GM18498 (cell line): ENCODE results near the gene CBR3.
"Not testable (repeated sequence)": the region's sequence is repeated elsewhere in the genome, so short reads cannot be mapped to it uniquely, and the experiment has no call there.

ENCODE experiments used
- ATAC-seq: cut with Tn5 transposase; IDR thresholded peaks from one replicate; pipeline ENCODE4 v1.9.1; 2021; ENCODE audit warnings: mild to moderate bottlenecking, moderate library complexity; ENCODE audit not compliant: unreplicated experiment

The CBR3 gene

DNA sequence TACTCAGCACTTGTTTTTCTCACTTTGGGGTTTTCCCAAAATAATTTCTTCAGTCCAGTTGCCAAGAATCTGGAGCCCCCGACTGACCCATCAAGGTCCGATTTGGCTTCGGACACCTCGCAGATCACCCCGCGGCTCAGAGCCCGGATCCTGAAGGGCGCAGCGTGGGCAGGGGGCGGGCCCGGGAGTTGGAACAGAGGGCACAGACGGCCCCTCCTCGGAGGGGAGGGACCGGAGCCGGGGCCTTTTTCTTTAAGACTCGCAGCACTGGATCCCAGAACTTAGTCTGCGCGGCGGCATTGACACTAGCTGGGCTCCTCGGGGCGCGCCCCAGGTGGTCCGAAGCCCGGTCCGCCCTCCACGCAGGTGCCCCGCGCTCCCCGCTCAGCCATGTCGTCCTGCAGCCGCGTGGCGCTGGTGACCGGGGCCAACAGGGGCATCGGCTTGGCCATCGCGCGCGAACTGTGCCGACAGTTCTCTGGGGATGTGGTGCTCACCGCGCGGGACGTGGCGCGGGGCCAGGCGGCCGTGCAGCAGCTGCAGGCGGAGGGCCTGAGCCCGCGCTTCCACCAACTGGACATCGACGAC lies at the start of gene CBR3:
Gene CBR3 (plus strand): TSS at position 277 of the 588 bp plus-strand sequence. CDS start 114 bp downstream, at position 391.
- no peak for ATAC-seq

GRCh38 chr21:36087362-36088138 lies 47.3 kb upstream of the CBR3 start:
- ATAC-seq, result no peak

DNA sequence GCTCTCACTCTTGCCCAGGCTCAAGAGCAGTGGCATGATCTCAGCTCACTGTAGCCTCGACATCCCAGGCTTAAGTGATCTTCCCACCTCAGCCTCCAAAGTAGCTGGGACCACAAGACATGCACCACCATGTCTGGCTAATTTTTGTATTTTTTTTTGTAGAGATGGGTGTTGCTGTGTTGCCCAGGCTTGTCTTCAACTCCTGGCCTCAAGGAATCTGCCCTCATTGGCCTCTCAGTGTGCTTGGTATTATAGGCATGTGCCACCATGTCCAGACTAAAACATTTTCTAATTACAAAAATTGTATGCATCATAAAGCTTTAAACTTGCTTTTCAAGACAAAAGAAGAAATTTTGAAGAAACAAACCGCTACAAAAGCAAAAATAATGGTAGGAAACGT lies 44.9 kb upstream of the CBR3 start:
- ATAC-seq, result no peak

GRCh38 chr21:36092681-36093080 lies 42.2 kb upstream of the CBR3 start:
- no peak for ATAC-seq

DNA sequence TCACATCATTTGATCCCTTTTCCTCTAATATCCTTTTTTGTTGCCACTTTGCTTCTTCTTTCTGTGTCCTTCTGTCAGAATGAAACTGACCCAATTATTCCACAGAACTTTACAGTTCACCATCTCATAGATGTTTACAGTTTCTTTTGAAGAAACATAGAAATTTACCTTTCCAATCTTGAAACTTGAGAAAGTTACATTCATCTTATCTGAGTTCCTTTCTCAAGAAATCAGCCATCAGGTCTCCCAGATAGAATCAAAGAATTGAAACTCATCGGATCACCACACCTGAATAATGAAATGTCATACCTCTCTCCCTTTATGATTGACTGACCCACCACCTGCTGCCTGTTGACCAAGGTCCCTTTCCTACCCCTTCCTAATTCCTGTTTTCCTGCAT lies 41.4 kb upstream of the CBR3 start:
- no peak for ATAC-seq

- ATAC-seq, result no peak
Measured at GRCh38 chr21:36096398-36097290, 38.2 kb upstream of the CBR3 start.

GRCh38 chr21:36097427-36098181 lies 37.3 kb upstream of the CBR3 start:
- ATAC-seq, result no peak

DNA sequence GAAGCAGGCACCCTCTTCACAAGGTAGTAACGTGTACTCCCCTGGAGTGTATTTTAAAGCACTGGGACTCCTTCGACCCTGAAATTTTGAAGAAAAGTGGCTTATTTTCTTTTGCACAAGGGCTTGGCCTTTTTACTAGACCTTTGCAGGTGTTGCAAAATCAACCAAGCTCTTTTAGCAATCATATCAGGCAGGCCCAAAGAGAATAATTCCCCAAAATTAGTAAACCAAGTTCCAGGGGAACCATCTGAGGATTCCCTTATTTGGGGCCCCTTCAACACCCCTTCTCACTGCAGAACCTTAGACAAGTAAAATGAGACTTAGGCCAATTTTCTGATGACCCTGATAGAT lies 36.7 kb upstream of the CBR3 start:
- no peak for ATAC-seq

DNA sequence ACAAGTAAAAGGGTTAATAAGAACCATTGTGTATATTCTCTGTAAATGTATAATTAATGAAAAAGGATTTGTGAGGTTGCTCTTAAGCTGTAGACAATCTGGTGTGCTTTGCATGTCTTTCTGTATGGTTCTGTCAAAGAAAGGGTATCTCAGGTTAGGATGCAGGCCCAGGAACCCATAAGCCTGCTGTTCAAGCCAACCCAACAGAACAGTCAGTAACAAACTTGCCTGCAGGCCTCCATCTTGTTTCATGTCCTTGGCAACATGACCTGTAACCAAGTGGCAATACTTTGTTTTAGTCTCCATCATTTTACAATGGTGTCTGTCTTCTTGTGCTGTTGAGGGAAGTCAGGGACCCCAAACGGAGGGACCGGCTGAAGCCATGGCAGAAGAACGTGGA lies 35.9 kb upstream of the CBR3 start:
- ATAC-seq, result no peak

DNA sequence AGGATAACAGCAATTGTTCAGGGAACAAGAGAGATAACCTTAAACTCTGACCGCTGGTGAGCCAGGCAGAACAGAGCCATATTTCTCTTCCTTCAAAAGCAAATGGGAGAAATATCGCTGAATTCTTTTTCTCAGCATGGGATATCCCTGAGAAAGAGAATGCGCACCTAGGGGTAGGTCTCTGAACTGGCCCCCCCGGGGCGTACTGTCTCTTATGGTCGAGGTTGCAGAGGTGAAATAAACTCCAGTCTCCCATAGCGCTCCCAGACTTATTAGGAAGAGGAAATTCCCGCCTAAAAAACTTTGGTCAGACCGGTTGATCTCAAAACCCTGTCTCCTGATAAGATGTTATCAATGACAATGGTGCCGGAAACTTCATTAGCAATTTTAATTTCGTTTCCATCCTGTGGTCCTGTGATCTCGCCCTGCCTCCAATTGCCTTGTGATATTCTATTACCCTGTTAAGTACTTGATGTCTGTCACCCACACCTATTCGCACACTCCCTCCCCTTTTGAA lies 35.1 kb upstream of the CBR3 start:
- not testable (repeated sequence) for ATAC-seq

GRCh38 chr21:36100971-36101641 lies 33.8 kb upstream of the CBR3 start:
- no peak for ATAC-seq

- no peak for ATAC-seq
Measured at GRCh38 chr21:36103434-36103833, 31.4 kb upstream of the CBR3 start.

DNA sequence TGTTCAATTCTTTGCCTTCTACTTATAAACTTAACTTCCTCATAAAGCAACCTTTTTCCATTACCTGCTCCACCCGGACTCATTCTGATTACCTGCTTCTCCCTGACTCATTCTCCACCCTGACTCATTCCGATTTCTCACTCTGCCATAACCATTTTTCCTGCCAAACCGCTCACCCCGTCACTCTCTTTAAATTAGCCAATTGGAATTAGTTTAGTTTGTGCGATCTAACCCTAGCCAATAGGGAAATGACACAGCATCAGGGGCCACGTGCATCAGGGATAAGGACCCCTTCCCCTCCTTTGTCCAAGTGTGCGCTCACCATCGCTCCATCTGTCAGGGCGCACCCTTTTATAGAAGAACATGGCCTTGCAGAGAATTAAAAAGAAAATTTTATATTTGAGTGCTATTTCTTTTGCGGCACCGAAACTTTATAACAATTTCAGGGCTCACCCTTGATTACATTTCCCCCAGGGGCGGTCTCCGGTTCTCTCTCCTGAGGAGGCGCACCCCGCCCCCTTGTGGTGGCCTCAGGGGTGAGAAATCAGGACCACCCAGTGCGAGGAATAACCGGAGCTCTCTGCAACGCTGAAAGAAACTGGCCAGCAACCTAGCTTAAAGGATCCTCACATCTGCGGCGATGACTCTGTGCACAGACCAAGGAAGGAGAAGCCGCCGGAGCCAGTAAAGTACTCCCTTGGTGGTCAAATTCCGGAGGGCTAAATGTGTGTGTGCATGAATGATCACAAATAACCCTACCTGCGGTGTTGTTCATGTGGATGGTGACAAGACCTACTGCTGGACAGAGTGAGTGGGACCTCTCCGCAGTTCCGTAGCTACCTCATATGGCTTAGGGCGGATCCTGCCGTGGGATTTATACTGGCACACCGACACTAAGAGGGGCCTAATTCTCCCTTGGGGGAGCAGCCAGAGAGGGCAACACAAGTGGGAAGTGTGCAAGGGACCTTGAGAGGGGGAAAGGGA lies 30.3 kb upstream of the CBR3 start:
- no peak for ATAC-seq

- ATAC-seq, result no peak
Measured at GRCh38 chr21:36105327-36105842, 29.5 kb upstream of the CBR3 start.

DNA sequence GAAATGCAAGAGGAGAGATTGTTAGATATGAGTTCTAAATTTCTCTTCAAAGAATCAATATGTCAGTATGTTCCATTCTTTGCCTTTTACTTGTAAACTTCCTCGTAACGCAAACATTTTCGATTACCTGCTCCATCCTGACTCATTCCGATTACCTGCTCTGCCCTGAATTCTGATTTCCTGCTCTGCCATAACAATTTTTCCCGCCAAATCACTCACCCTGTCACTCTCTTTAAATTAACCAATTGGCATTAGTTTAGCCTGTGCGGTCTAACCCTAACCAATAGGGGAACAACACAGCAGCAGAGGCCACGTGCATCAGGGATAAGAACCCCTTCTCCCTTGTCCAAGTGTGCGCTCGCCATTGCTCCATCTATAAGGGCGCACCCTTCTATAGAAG lies 25.0 kb upstream of the CBR3 start:
- no peak for ATAC-seq

DNA sequence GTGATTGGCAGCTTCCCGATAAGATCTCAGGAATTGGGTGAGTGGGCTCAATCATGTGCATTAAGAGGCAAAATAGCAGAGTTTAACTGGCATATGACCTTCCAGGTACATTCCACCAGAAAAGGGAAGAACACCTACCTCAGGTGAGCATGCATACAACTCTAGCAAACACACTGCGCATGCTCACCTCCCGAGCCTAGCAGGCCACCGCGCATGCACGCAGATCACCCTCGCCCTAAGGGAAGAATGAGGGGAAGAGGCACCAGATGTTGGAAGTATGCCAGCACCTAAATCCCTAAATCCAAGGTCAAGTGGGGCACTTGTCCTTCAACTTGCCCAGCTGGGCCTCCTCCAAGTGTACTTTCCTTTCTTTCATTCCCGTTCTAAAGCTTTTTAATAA lies 23.6 kb upstream of the CBR3 start:
- no peak for ATAC-seq

GRCh38 chr21:36113647-36114428 lies 21.0 kb upstream of the CBR3 start:
- ATAC-seq, result no peak

DNA sequence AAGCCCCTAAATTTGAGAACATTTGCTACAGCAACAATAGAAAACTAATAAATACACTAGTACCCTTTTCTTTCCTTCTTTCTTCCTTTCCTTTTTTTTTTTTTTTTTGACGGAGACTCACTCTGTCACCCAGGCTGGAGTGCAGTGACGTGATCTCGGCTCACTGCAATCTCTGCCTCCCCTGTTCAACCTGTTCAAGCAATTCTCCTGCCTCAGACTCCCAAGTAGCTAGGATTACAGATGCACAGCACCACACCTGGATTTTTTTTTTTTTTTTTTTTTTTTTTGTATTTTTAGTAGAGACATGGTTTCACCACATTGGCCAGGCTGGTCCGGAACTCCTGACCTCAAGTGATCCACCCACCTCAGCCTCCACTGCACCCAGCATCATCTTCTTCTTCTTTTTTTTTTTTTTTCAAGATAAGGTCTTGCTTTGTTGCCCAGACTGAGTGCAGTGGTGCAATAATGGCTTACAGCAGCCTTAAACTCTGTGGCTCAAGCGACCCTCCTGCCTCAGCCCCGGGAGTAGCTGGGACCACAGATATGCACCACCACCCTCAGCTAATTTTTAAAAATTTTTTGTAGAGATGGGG lies 19.6 kb upstream of the CBR3 start:
- no peak for ATAC-seq
